Endodermal cell (in vitro differentiated cells): ENCODE data around the gene STBD1. TPM values are rescaled to one million over a fixed set of nuclear protein-coding genes. Genes with fewer than 3 reads are reported as not detected.

Experiments used
- DNase-seq: peaks from one replicate; pipeline ENCODE4 v3.0.0-alpha.2; 2017
- H3K27ac ChIP-seq: 2 replicates; pipeline ENCODE4 v1.5.1; 2013; ENCODE audit warnings: mild to moderate bottlenecking, low read depth, low read length, moderate library complexity
- H3K27me3 ChIP-seq: 2 replicates; pipeline ENCODE4 v1.6.1; 2013; ENCODE audit warnings: mild to moderate bottlenecking, low read length, moderate library complexity; ENCODE audit not compliant: insufficient read depth, control insufficient read depth, poor library complexity, severe bottlenecking
- H3K36me3 ChIP-seq: 2 replicates; pipeline ENCODE4 v1.7.0; 2013; ENCODE audit warnings: mild to moderate bottlenecking, low read length, moderate library complexity; ENCODE audit not compliant: control insufficient read depth, insufficient read depth
- H3K4me1 ChIP-seq: one replicate; pipeline ENCODE4 v1.7.0; 2013; ENCODE audit warnings: low read length; ENCODE audit not compliant: control insufficient read depth, insufficient read depth
- H3K4me3 ChIP-seq: 2 replicates; pipeline ENCODE4 v1.5.1; 2013; ENCODE audit warnings: mild to moderate bottlenecking, low read length, moderate library complexity
- H3K9ac ChIP-seq: 2 replicates; pipeline ENCODE4 v1.6.1; 2013; ENCODE audit warnings: mild to moderate bottlenecking, low read length, moderate library complexity; ENCODE audit not compliant: poor library complexity, severe bottlenecking; ENCODE audit errors: extremely low read depth
- H3K9me3 ChIP-seq: 2 replicates; pipeline ENCODE4 v1.6.1; 2013; ENCODE audit warnings: mild to moderate bottlenecking, low read length, moderate library complexity; ENCODE audit not compliant: control insufficient read depth
- H3K27ac Mint-ChIP-seq: 2 replicates; pipeline ENCODE4 v1.8.0; 2020; ENCODE audit warnings: mixed read lengths
- H3K27me3 Mint-ChIP-seq: 2 replicates; pipeline ENCODE4 v1.8.0; 2021; ENCODE audit warnings: mild to moderate bottlenecking, mixed read lengths; ENCODE audit not compliant: insufficient read depth
- H3K36me3 Mint-ChIP-seq: 2 replicates; pipeline ENCODE4 v1.8.0; 2020; ENCODE audit warnings: low read depth, mixed read lengths
- H3K4me1 Mint-ChIP-seq: 2 replicates; pipeline ENCODE4 v1.8.0; 2020; ENCODE audit warnings: mixed read lengths
- H3K4me3 Mint-ChIP-seq: 2 replicates; pipeline ENCODE4 v1.8.0; 2020; ENCODE audit warnings: mild to moderate bottlenecking, moderate library complexity, mixed read lengths
- H3K9me3 Mint-ChIP-seq: 2 replicates; pipeline ENCODE4 v1.8.0; 2020; ENCODE audit warnings: mild to moderate bottlenecking, mixed read lengths
- WGBS, 2 experiments: methylation state at CpG; one replicate each; pipeline versions ENCODE4 v1.1.5 to v1.1.7; 2013; ENCODE audit warnings: missing lambda C conversion rate in 2 of 2, mixed read lengths in 1 of 2; ENCODE audit not compliant: insufficient coverage in 1 of 2, insufficient read length in 1 of 2; 5-methylcytosine and 5-hydroxymethylcytosine counted together
- total RNA-seq, 2 donors: library from RNA; stranded (reverse); fragmentation: NEBNext Ultra II Directional in 1 of 2; extraction: Animal tissue kit (Norgen Biotek cat#: 25700) in 1 of 2; gene quantifications; 2 replicates in 1 of 2; 3 replicates in 1 of 2; pipeline ENCODE4 v1.2.1, GENCODE V29; 2021
- TF ChIP-seq, protein P1 (sequence below): fragments of 200-600 bp; sonication (generic); conservative IDR thresholded peaks from 2 replicates; pipeline ENCODE4 v1.5.0; 2021; ENCODE audit warnings: antibody characterized with exemption, mild to moderate bottlenecking

Gene STBD1
- total RNA-seq, 2 donors from 2014 or later = 0.31 to 1.3 TPM

DNA sequence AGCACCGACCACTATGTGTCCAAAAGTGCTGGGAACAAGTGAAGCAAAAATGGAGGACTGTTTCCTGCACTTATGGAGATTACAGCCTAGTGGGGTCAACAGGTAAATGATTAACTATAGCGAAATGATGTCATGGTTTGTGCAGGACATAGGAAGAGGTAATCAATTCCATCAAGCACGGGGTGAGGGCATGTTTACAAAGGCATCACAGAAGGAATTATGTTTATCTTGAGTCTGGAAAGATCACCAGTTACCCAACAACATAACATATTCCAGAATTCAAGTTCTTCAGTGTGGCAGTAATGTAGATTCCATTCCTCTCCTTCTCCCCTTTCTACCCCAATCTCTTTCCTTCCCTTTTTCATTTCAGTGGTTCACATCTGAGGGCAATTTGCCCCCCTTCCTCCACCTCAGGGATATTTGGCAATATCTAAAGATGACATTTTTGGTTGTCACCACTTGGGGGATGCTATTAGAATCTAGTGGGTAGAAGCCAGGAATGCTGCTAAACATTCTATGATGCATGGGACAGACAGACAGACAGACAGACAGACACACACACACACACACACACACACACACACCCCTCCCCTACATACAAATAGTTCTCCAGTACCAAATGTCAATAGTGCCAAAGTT lies 30.9 kb upstream of the STBD1 start:
- no peak overlapping the region for H3K4me3 Mint-ChIP-seq
- Histone ChIP-seq H3K36me3 (no peaks in the 10 kb centered on the region), H3K27ac (no peak overlapping the region), H3K9me3 (no peaks in the 10 kb centered on the region), H3K4me1 (no peaks in the 10 kb centered on the region), H3K27me3 (no peaks in the 10 kb centered on the region), H3K4me3 (no peak overlapping the region), H3K9ac (no peak overlapping the region)
- H3K27me3 Mint-ChIP-seq = no peaks in the 10 kb centered on the region
- no peak for DNase-seq
- TF ChIP-seq, protein P1, sequence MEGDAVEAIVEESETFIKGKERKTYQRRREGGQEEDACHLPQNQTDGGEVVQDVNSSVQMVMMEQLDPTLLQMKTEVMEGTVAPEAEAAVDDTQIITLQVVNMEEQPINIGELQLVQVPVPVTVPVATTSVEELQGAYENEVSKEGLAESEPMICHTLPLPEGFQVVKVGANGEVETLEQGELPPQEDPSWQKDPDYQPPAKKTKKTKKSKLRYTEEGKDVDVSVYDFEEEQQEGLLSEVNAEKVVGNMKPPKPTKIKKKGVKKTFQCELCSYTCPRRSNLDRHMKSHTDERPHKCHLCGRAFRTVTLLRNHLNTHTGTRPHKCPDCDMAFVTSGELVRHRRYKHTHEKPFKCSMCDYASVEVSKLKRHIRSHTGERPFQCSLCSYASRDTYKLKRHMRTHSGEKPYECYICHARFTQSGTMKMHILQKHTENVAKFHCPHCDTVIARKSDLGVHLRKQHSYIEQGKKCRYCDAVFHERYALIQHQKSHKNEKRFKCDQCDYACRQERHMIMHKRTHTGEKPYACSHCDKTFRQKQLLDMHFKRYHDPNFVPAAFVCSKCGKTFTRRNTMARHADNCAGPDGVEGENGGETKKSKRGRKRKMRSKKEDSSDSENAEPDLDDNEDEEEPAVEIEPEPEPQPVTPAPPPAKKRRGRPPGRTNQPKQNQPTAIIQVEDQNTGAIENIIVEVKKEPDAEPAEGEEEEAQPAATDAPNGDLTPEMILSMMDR = no peak
- H3K36me3 Mint-ChIP-seq = no peaks in the 10 kb centered on the region
- no peaks in the 10 kb centered on the region for H3K4me1 Mint-ChIP-seq
- WGBS, 2 experiments = 88 to 100% methylated on average over 1 to 3 of the region's 3 CpGs
- no peaks in the 10 kb centered on the region for H3K9me3 Mint-ChIP-seq
- no peak overlapping the region for H3K27ac Mint-ChIP-seq

DNA sequence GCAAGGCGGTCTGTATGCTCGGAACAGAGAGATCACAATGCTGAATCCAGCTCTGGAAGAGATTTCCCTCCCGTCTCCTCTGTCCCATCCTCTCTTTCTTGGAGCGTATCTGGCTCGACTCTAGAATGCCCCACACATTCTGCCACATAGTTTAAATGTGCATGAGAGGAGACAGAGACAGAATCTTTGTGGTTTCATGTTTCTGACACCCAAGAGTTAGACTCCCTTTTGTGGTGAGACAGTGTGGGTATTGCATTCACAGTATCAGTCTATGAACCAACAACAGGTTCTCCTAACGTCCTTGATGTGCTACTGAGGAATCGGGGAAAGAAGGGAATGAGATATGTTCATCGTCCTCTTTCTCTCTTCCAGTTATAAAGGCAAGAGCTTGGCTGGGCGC lies 29.7 kb upstream of the STBD1 start:
- H3K27ac ChIP-seq = no peak overlapping the region
- no peak overlapping the region for H3K4me3 ChIP-seq
- 87 to 97% methylated on average over 8 to 9 of the region's 9 CpGs for WGBS, 2 experiments
- no peak overlapping the region for H3K27ac Mint-ChIP-seq
- TF ChIP-seq, protein P1 = no peak
- H3K36me3 ChIP-seq = no peaks in the 10 kb centered on the region
- H3K9me3 ChIP-seq = no peaks in the 10 kb centered on the region
- H3K4me3 Mint-ChIP-seq = no peak overlapping the region
- H3K36me3 Mint-ChIP-seq = no peaks in the 10 kb centered on the region
- no peaks in the 10 kb centered on the region for H3K9me3 Mint-ChIP-seq
- DNase-seq = no peak
- no peaks in the 10 kb centered on the region for H3K27me3 ChIP-seq
- H3K4me1 Mint-ChIP-seq = no peaks in the 10 kb centered on the region
- no peaks in the 10 kb centered on the region for H3K4me1 ChIP-seq
- H3K9ac ChIP-seq = no peak overlapping the region
- H3K27me3 Mint-ChIP-seq = no peaks in the 10 kb centered on the region

DNA sequence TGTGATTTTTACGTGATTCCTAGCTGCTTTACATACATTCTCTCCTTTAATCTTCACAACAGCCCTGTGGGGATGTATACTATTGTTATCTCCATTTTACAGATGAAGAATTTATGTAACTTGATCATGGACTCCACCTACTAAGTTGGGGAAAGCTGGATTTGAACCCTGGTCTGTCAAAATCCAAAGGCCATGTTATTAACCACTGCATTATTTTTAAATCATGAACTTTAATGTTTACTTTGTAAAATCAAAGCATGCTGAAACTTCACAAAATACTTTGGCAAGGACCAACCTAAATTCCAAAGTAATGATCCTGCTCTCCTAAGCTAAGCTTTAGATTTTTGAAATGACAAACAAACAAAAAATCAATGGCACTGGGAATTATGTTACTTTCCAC lies 28.9 kb upstream of the STBD1 start:
- WGBS, 2 experiments = no CpG with 5 or more reads among the region's 1 CpG
- Mint-ChIP-seq H3K27ac (no peak overlapping the region), H3K4me3 (no peak overlapping the region), H3K36me3 (no peaks in the 10 kb centered on the region), H3K4me1 (no peaks in the 10 kb centered on the region), H3K27me3 (no peaks in the 10 kb centered on the region), H3K9me3 (no peaks in the 10 kb centered on the region)
- H3K27me3 ChIP-seq = no peaks in the 10 kb centered on the region
- no peaks in the 10 kb centered on the region for H3K4me1 ChIP-seq
- H3K27ac ChIP-seq = no peak overlapping the region
- TF ChIP-seq, protein P1 = no peak
- H3K9ac ChIP-seq = no peak overlapping the region
- no peak for DNase-seq
- no peaks in the 10 kb centered on the region for H3K36me3 ChIP-seq
- no peak overlapping the region for H3K4me3 ChIP-seq
- H3K9me3 ChIP-seq = no peaks in the 10 kb centered on the region
